ENCODE data around the gene FLRT2. TPM values are rescaled to one million over a fixed set of nuclear protein-coding genes. Genes with fewer than 3 reads are reported as not detected.
A peak's percentile ranks its signal among the peaks of the same experiment; 100 is the strongest.

Gene FLRT2
- total RNA-seq, 4 donors from 2014 or later = 2.1 to 72.4 (median 9.6) TPM

DNA sequence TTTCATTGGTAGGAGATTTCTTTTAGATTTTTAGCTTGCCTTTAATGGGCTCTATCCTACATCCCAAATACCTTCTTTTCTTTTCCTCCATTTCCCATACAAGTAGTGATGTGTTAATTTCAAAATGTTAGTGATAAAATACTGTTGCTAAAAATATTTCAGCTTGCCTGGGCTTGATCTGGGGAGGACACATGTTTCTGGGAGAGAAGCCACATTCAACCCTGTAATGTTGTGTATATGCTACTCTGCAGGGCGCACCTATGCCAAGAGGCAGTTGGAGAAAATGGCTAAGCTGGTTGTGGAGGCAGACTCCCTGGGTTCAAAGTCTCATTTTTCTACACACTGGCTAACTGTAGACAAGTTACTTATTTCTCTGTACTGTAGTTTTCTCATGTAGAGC, 26.3 kb downstream of the FLRT2 start:
- intact Hi-C loops (cut with DNase I; ENCODE audit: low total_unique reads) = no loop called here
- Histone ChIP-seq H3K36me3 (no peaks in the 10 kb centered on the region), H3K27me3 (no peaks in the 10 kb centered on the region), H3K4me3 (no peak overlapping the region), H3K4me1 (no peaks in the 10 kb centered on the region), H3K9me3 (no peaks in the 10 kb centered on the region), H3K27ac (no peak overlapping the region)
- DNase-seq = no peak
- TF ChIP-seq POLR2A (IDR thresholded peaks at IDR 0.05) = no peak
- TF ChIP-seq CTCF (IDR thresholded peaks at IDR 0.05) = no peak

DNA sequence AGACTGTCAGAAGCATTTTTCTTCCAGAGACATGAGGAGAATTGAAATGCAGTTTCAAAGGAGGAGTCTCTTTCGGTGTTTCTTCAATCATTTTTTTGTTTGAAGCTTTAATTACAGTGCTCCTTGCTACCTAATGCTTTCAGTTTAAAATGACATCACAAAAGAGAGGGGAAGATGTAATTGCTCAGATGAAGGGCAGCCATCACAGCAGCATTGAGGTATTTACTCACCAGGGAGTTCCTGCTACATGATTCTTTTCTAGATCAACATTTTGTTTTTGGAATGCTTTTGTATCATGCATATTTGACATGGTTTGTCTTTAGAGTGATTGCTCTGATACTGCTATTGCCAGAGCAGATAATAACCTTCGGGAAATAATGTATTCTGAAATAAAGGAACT, 28.6 kb downstream of the FLRT2 start:
- H3K9me3 ChIP-seq = no peaks in the 10 kb centered on the region
- H3K27ac ChIP-seq = no peak overlapping the region
- no peaks in the 10 kb centered on the region for H3K4me1 ChIP-seq
- no peak overlapping the region for H3K4me3 ChIP-seq
- intact Hi-C loops (cut with DNase I; ENCODE audit: low total_unique reads) = no loop called here
- TF ChIP-seq CTCF (IDR thresholded peaks at IDR 0.05) = no peak
- no peak for TF ChIP-seq POLR2A (IDR thresholded peaks at IDR 0.05)
- no peaks in the 10 kb centered on the region for H3K27me3 ChIP-seq
- no peaks in the 10 kb centered on the region for H3K36me3 ChIP-seq
- no peak for DNase-seq

DNA sequence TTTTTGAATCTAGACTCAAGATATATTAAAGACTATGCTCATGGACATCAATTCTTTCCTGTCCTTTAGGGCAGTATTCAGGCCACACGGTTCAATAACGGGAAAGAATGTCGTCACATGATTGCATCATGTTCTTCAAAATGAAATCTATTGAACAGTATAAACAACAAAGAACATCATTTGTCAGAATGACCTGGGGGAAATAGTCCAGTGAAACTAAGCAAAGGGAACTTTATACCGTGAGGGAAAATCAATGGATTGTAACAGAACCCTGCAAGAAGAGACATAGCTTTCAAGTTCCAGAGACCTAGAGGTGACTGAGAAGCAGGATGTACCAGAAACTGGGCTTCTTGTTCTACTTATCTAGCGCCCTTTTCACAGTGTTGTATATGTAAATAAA, 32.7 kb downstream of the FLRT2 start:
- no peaks in the 10 kb centered on the region for H3K27me3 ChIP-seq
- H3K4me1 ChIP-seq = no peaks in the 10 kb centered on the region
- H3K9me3 ChIP-seq = no peaks in the 10 kb centered on the region
- no peak overlapping the region for H3K27ac ChIP-seq
- no peak for DNase-seq
- intact Hi-C loops (cut with DNase I; ENCODE audit: low total_unique reads) = no loop called here
- TF ChIP-seq CTCF (IDR thresholded peaks at IDR 0.05) = no peak
- no peak for TF ChIP-seq POLR2A (IDR thresholded peaks at IDR 0.05)
- H3K4me3 ChIP-seq = no peak overlapping the region
- H3K36me3 ChIP-seq = no peaks in the 10 kb centered on the region

GRCh38 chr14:85564841-85565527, 35.0 kb downstream of the FLRT2 start:
- Histone ChIP-seq H3K4me1 (no peaks in the 10 kb centered on the region), H3K36me3 (no peaks in the 10 kb centered on the region), H3K4me3 (no peak overlapping the region), H3K27ac (no peak overlapping the region), H3K9me3 (no peaks in the 10 kb centered on the region), H3K27me3 (no peaks in the 10 kb centered on the region)
- intact Hi-C loops (cut with DNase I; ENCODE audit: low total_unique reads) = no loop called here
- no peak for DNase-seq
- TF ChIP-seq POLR2A (IDR thresholded peaks at IDR 0.05) (no peak), CTCF (IDR thresholded peaks at IDR 0.05) (no peak)

DNA sequence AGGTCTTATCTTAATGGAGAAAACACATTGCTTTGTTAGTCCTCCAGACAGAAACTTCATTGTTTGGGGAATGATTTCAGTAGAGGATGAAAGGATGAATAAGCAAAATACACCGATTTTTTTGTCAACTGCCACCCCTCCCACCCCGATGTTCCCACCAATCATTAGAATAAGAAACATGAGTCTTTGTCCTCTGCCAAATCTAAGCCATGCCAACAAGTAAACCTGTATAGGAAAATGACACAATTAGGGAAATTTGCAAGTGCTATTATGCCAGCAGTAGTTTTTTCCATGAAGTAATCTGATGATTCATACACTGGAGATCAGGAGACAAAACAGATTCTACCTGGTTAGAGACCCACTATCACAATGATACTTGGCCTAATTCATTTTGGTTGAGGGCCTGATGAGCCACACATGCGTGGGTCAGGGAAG, 35.9 kb downstream of the FLRT2 start:
- Histone ChIP-seq H3K36me3 (no peaks in the 10 kb centered on the region), H3K4me1 (no peaks in the 10 kb centered on the region), H3K4me3 (no peak overlapping the region), H3K27me3 (no peaks in the 10 kb centered on the region), H3K9me3 (no peaks in the 10 kb centered on the region), H3K27ac (peak overlapping the region in 1 of 2 donors; percentile 18)
- TF ChIP-seq POLR2A (IDR thresholded peaks at IDR 0.05) (no peak), CTCF (IDR thresholded peaks at IDR 0.05) (no peak)
- intact Hi-C loops (cut with DNase I; ENCODE audit: low total_unique reads) = no loop called here
- DNase-seq = no peak
